GM03348 (cell line): ENCODE measurements around the gene OR6J1.
"Not testable (repeated sequence)": the region's sequence is repeated elsewhere in the genome, so short reads cannot be mapped to it uniquely, and the experiment has no call there.

Experiments
- DNase-seq: peaks from one replicate; pipeline ENCODE4 v3.0.0; 2012; ENCODE audit warnings: low spot score

The OR6J1 gene

GRCh38 chr14:22650960-22651521 lies 6.9 kb upstream of the OR6J1 start:
- no peak for DNase-seq

DNA sequence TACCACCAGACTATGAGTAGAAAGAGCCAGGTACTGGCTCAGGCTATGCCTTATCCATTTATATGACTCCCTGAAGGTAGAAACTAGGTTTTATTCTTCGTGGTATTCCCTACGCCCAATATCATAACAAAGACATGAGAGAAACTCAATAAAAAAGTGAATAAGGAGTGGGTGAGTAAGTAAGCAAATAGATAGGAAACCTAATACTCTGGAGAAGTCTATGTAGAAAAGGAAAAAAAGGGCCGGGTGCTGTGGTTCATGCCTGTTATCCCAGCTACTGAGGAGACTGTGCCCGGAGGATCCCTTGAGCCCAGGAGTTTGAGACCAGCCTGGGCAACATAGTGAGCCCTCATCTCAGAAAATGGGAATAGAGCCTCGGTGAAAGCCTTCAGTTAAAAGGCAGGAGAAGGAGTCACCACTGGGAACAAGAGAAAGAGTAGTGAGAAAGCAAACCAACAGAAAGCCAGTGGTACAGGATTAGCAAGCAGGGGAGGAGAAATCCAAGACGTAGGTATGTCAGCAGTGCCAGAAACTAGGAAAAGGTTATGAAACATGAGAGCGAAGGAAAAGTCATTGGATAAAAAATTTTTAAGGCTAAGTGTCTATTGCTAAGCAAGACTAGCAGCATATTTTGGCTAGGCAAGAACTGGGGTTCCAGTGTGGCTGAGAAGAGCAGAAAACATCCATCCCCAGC lies 6.0 kb upstream of the OR6J1 start:
- DNase-seq, result no peak

DNA sequence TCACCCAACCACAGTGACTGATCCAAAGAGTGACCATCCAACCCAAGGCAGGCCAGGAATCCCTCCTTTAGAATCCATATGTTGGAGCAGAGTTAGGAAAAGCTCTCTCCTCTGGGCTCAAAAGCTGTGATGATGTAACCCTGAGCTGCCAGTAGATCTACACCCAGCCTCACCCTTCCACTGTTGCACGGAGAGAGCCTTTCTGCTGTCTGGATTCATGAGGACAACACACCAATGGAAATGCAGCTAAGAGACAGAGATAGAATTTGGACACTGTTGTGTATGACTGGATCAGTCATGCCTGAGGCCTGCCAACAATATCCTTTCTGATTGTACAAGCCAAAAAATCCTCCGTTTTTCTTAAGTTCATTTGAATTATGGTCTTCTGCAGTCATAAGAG lies 4.4 kb upstream of the OR6J1 start:
- DNase-seq, result peak; percentile 73

DNA sequence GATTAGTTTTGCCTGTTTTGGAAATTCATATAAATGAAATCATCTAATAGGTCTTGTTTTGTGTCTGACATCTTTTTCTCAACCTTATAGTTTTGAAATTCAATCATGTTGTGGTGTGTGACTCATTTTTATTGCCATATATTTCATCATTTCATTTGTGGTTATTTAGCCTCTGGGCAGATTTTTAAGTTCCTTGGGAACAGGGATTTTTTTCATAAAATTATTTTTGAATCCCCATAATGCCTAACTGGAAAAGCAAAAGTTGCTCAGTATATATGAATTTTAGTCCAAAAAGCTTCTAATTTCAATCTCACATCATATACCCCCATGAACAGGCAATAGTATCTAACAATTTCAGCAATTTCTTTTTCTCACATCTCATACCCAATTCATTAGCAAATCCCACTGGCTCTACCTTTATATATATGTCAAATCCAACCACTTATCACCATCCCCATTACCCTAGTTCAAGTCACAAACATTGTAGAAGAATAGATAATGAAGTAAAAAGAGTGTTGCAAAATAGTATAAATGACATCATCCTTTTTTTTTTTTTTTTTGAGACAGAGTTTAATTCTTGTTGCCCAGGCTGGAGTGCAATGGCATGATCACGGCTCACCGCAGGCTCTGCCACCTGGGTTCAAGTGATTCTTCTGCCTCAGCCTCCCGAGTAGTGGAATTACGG lies 2.6 kb upstream of the OR6J1 start:
- peak; percentile 74 for DNase-seq

- no peak for DNase-seq
Measured at GRCh38 chr14:22641846-22642245, 2.3 kb downstream of the OR6J1 start.

GRCh38 chr14:22640192-22640591 lies 4.0 kb downstream of the OR6J1 start:
- DNase-seq, result no peak

- DNase-seq, result not testable (repeated sequence)
Measured at GRCh38 chr14:22635980-22636379, 8.2 kb downstream of the OR6J1 start.

- DNase-seq, result no peak
Measured at GRCh38 chr14:22634233-22634900, 9.8 kb downstream of the OR6J1 start.

GRCh38 chr14:22630486-22630885 lies 13.7 kb downstream of the OR6J1 start:
- peak; percentile 75 for DNase-seq

- DNase-seq, result no peak
Measured at GRCh38 chr14:22630066-22630465, 14.1 kb downstream of the OR6J1 start.

DNA sequence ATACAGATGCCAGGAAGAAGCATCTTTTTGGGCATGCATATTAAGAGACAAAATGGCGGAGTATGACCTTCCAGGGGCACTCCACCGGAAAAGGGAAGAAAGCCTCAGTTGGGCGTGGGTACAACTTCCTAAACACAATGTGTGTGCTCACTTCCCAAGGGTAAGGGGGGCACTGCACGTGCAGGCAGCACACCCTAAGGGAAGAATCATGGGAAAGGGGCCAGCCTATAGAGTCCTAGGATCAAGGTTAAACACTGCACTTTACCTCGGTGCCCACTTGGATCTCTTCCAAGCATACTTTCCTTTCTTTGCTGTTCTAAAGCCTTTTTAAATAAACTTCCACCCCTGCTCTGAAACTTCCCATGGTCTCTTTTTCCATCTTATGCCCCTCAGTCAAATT lies 14.8 kb downstream of the OR6J1 start:
- no peak for DNase-seq

- DNase-seq, result no peak
Measured at GRCh38 chr14:22627506-22628263, 16.5 kb downstream of the OR6J1 start.

- no peak for DNase-seq
Measured at GRCh38 chr14:22626590-22626989, 17.6 kb downstream of the OR6J1 start.

GRCh38 chr14:22623047-22623446 lies 21.1 kb downstream of the OR6J1 start:
- DNase-seq, result no peak

DNA sequence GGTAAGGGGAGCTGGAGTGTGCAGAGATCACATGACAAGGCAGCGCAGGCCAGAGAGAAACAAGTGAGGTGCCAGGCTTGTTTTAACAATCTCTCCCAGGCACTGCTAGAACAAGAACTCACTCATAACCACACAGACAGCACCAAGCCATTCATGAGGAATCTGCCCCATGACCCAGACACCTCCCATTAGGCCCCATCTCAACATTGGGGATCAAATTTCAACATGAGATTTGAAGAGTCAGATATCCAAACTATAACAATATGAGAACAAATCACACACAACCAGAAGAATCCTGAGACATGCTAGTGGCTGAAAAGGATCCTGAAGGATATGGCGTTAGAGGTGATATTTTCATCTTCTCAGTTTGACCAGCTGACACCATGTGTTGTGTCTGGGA lies 21.9 kb downstream of the OR6J1 start:
- no peak for DNase-seq

- not testable (repeated sequence) for DNase-seq
Measured at GRCh38 chr14:22615765-22616164, 28.4 kb downstream of the OR6J1 start.

- peak; percentile 90 for DNase-seq
Measured at GRCh38 chr14:22614240-22614799, 29.8 kb downstream of the OR6J1 start.

GRCh38 chr14:22613736-22614239 lies 30.4 kb downstream of the OR6J1 start:
- no peak for DNase-seq

DNA sequence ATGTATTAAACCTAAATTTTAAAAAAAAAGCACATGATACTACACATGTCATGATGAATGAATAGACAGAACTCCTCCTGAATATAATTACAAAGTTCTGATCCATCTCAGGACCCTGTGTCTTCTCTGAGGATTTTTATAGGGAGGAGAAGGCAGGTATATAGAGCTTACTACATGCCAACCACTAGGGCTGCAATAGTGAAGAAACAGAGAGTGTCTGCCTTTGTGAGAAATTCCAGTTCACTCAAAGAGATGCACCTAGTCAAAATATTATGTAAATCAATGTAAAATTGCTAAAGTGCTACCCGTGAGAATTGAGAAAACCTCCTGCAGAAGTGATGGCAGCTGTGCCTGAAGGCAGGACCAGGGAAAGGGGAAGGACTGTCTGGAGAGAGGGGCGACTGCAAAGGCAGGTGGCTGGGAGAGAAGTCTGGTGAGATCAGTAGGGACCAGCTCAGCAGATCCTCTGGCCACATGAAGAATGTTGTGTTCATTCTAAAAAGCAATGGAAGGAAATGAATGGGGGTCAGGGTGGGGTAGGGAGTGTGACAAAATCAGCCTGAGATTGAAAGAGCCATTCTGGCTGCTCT lies 31.0 kb downstream of the OR6J1 start:
- DNase-seq, result no peak

DNA sequence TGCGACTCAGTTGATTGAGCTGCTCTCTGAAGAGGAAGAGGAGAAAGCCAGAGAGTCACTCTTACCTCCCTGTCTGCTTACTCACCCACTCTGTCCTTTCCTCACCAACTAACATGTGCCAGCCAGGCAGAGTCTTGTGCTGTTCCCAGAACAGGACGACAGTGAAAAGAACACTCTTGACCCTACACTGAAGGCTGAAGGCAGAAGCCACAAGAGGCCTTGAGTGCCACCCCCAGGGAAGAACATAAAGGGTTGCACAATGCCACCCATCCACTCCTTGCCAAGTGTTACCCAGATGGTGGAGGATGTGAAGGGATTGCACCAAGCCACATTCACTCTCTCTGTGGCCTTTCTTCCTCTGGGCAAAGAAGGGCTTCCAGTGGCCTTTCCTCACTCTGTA lies 33.2 kb downstream of the OR6J1 start:
- no peak for DNase-seq

DNA sequence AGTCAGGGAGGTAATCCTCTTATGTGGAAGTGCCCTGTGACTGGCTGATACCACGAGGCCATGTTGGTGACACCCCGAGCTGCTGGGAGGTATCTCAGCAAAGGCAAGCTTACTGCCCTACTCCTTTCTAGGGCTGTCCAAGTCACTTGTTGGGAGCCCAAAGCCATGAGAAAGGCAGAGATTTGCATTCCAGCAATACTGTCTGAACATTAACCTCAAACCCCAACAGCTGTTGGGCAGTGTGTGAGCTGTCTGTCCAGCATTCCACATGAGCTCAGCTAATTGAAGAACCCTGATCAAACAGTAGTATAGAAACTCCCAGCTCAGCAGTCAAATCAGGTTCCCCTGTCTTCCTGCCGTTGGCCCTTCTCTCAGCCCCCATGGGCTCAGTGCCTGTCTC lies 36.9 kb downstream of the OR6J1 start:
- DNase-seq, result no peak
